Colonic mucosa (tissue), 4 donors: ENCODE results near the gene CALML4. TPM values are rescaled to one million over a fixed set of nuclear protein-coding genes. Genes with fewer than 3 reads are reported as not detected.

ENCODE experiments used
- DNase-seq: peaks from one replicate; pipeline ENCODE4 v3.0.0-alpha.2; 2020
- H3K27ac ChIP-seq: fragments of 200-600 bp; one replicate; pipeline ENCODE4 v1.8.0; 2021
- H3K27me3 ChIP-seq: fragments of 200-600 bp; one replicate; pipeline ENCODE4 v1.8.0; 2021
- H3K36me3 ChIP-seq: fragments of 200-600 bp; one replicate; pipeline ENCODE4 v1.8.0; 2021
- H3K4me1 ChIP-seq: fragments of 200-600 bp; one replicate; pipeline ENCODE4 v1.8.0; 2021; ENCODE audit warnings: mild to moderate bottlenecking
- H3K4me3 ChIP-seq: fragments of 200-600 bp; one replicate; pipeline ENCODE4 v1.8.0; 2021
- H3K9ac ChIP-seq, 2 donors: one replicate each; pipeline ENCODE4 v1.7.0; 2013; ENCODE audit warnings: control low read depth in 2 of 2, low read depth in 2 of 2, low read length in 2 of 2
- H3K9me3 ChIP-seq: fragments of 200-600 bp; one replicate; pipeline ENCODE4 v1.8.0; 2021
- intact Hi-C: fragments of 100-400 bp; cut with DNase I; formaldehyde crosslinking; loops from one replicate; pipeline ENCODE4 v1.14.1; 2022
- total RNA-seq, 2 donors: library from RNA; stranded (reverse); fragmentation: NEBNext Ultra II Directional in 1 of 2; extraction: Animal tissue kit (Norgen Biotek cat#: 25700) in 1 of 2; gene quantifications; one replicate each; pipeline ENCODE4 v1.2.1, GENCODE V29; 2021
- TF ChIP-seq, protein P1 (sequence below): fragments of 200-600 bp; IDR thresholded peaks from one replicate; pipeline ENCODE4 v1.8.0; 2022; ENCODE audit warnings: antibody characterized with exemption, mild to moderate bottlenecking
- donor health status: healthy.
- donor health status: DM: no; HTN: no; CAD: no.
- donor health status: DM: no; HTN: no; CAD: no.

The CALML4 gene
- total RNA-seq, 2 donors from 2014 or later, result 111 to 126 TPM

- TF ChIP-seq, protein P1, sequence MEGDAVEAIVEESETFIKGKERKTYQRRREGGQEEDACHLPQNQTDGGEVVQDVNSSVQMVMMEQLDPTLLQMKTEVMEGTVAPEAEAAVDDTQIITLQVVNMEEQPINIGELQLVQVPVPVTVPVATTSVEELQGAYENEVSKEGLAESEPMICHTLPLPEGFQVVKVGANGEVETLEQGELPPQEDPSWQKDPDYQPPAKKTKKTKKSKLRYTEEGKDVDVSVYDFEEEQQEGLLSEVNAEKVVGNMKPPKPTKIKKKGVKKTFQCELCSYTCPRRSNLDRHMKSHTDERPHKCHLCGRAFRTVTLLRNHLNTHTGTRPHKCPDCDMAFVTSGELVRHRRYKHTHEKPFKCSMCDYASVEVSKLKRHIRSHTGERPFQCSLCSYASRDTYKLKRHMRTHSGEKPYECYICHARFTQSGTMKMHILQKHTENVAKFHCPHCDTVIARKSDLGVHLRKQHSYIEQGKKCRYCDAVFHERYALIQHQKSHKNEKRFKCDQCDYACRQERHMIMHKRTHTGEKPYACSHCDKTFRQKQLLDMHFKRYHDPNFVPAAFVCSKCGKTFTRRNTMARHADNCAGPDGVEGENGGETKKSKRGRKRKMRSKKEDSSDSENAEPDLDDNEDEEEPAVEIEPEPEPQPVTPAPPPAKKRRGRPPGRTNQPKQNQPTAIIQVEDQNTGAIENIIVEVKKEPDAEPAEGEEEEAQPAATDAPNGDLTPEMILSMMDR, result no peak
- DNase-seq, result no peak
- no peaks in the 10 kb centered on the region for H3K36me3 ChIP-seq
- peaks cover 12% of the 10 kb centered on the region for H3K4me1 ChIP-seq
- intact Hi-C loops, result no loop called here
- no peaks in the 10 kb centered on the region for H3K27me3 ChIP-seq
- peak overlapping the region; percentile 14 to 19 for H3K9ac ChIP-seq
- no peak overlapping the region for H3K27ac ChIP-seq
- no peaks in the 10 kb centered on the region for H3K9me3 ChIP-seq
- no peak overlapping the region for H3K4me3 ChIP-seq
Observed at GRCh38 chr15:68210409-68210756, 5.3 kb upstream of the CALML4 start.

GRCh38 chr15:68209735-68210408, 4.7 kb upstream of the CALML4 start:
- no peak for DNase-seq
- Histone ChIP-seq H3K9me3 (no peaks in the 10 kb centered on the region), H3K36me3 (no peaks in the 10 kb centered on the region), H3K4me3 (no peak overlapping the region), H3K4me1 (peaks cover 12% of the 10 kb centered on the region), H3K27me3 (no peaks in the 10 kb centered on the region), H3K9ac (peak overlapping the region in 1 of 2 donors; percentile 4), H3K27ac (no peak overlapping the region)
- intact Hi-C loops, result no loop called here
- TF ChIP-seq, protein P1, result no peak

- Histone ChIP-seq H3K9me3 (no peaks in the 10 kb centered on the region), H3K27ac (no peak overlapping the region), H3K4me1 (peaks cover 12% of the 10 kb centered on the region), H3K36me3 (no peaks in the 10 kb centered on the region), H3K4me3 (no peak overlapping the region), H3K27me3 (no peaks in the 10 kb centered on the region), H3K9ac (no peak overlapping the region)
- no peak for DNase-seq
- TF ChIP-seq, protein P1, result no peak
- intact Hi-C loops, result no loop called here
Observed at GRCh38 chr15:68209272-68209671, 4.1 kb upstream of the CALML4 start.

- no peaks in the 10 kb centered on the region for H3K27me3 ChIP-seq
- no peak for DNase-seq
- H3K4me3 ChIP-seq, result no peak overlapping the region
- H3K4me1 ChIP-seq, result peaks cover 12% of the 10 kb centered on the region
- TF ChIP-seq, protein P1, result no peak
- no peaks in the 10 kb centered on the region for H3K9me3 ChIP-seq
- no peaks in the 10 kb centered on the region for H3K36me3 ChIP-seq
- H3K27ac ChIP-seq, result no peak overlapping the region
- intact Hi-C loops, result no loop called here
- no peak overlapping the region for H3K9ac ChIP-seq
Observed at GRCh38 chr15:68208636-68209240, 3.6 kb upstream of the CALML4 start.

DNA sequence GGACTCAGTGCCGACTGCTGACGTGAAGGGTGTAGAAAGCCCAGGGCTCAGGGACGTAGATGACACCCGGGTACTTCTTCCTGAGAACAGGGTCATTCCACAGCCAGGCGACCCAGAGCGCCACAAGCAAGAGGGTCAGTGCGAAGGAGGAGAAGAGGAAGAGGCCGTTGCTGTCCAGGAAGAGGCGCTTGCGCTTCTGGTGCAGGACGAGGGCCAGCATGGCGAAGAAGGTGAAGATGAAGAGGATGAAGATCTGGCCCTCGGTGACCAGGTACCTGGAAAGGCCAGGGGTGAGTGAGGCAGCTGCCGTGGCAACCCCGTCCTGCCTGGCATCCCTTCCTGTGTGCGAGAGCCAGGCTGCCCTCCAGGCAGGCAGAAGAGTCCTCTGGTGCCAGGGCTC, 3.0 kb upstream of the CALML4 start:
- no peaks in the 10 kb centered on the region for H3K9me3 ChIP-seq
- no peak for DNase-seq
- H3K36me3 ChIP-seq, result no peaks in the 10 kb centered on the region
- H3K27ac ChIP-seq, result no peak overlapping the region
- TF ChIP-seq, protein P1, result no peak
- peaks cover 12% of the 10 kb centered on the region for H3K4me1 ChIP-seq
- no peak overlapping the region for H3K9ac ChIP-seq
- no peak overlapping the region for H3K4me3 ChIP-seq
- intact Hi-C loops, result no loop called here
- H3K27me3 ChIP-seq, result no peaks in the 10 kb centered on the region
